Mesothelial cell of epicardium (in vitro differentiated cells): Measurements from ENCODE around the gene FAM107B. TPM values are rescaled to one million over a fixed set of nuclear protein-coding genes. Genes with fewer than 3 reads are reported as not detected.

ENCODE experiments used
- DNase-seq, 2 experiments: peaks; one replicate each; pipeline ENCODE4 v3.0.0; 2021; ENCODE audit warnings: low spot score in 2 of 2; ENCODE audit not compliant: unreplicated experiment in 2 of 2
- H3K27ac Mint-ChIP-seq: 2 replicates; pipeline ENCODE4 v1.8.0; 2021; ENCODE audit warnings: mixed read lengths
- H3K27me3 Mint-ChIP-seq: 2 replicates; pipeline ENCODE4 v1.8.0; 2021; ENCODE audit warnings: low read depth, mixed read lengths
- H3K36me3 Mint-ChIP-seq: 2 replicates; pipeline ENCODE4 v1.8.0; 2021; ENCODE audit warnings: mixed read lengths
- H3K4me1 Mint-ChIP-seq: 2 replicates; pipeline ENCODE4 v1.8.0; 2021; ENCODE audit warnings: mixed read lengths
- H3K4me3 Mint-ChIP-seq: 2 replicates; pipeline ENCODE4 v1.8.0; 2021; ENCODE audit warnings: mild to moderate bottlenecking, moderate library complexity, mixed read lengths
- H3K9me3 Mint-ChIP-seq: 2 replicates; pipeline ENCODE4 v1.8.0; 2021; ENCODE audit warnings: mixed read lengths
- total RNA-seq: library from RNA; stranded (reverse); gene quantifications from 3 replicates; pipeline ENCODE4 v1.2.1, GENCODE V29; 2021
- TF ChIP-seq, protein P1 (sequence below): fragments of 200-600 bp; sonication (generic); IDR thresholded peaks from one replicate; pipeline ENCODE4 v1.5.0; 2021; ENCODE audit warnings: antibody characterized with exemption; ENCODE audit not compliant: unreplicated experiment

FAM107B gene
- total RNA-seq, 1 donor from 2014 or later = 23.5 TPM

- H3K4me3 Mint-ChIP-seq = no peak overlapping the region
- DNase-seq = no peak
- H3K27ac Mint-ChIP-seq = peak overlapping the region; percentile 97
- H3K27me3 Mint-ChIP-seq = no peaks in the 10 kb centered on the region
- TF ChIP-seq, protein P1, sequence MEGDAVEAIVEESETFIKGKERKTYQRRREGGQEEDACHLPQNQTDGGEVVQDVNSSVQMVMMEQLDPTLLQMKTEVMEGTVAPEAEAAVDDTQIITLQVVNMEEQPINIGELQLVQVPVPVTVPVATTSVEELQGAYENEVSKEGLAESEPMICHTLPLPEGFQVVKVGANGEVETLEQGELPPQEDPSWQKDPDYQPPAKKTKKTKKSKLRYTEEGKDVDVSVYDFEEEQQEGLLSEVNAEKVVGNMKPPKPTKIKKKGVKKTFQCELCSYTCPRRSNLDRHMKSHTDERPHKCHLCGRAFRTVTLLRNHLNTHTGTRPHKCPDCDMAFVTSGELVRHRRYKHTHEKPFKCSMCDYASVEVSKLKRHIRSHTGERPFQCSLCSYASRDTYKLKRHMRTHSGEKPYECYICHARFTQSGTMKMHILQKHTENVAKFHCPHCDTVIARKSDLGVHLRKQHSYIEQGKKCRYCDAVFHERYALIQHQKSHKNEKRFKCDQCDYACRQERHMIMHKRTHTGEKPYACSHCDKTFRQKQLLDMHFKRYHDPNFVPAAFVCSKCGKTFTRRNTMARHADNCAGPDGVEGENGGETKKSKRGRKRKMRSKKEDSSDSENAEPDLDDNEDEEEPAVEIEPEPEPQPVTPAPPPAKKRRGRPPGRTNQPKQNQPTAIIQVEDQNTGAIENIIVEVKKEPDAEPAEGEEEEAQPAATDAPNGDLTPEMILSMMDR = no peak
- H3K9me3 Mint-ChIP-seq = peaks cover 7% of the 10 kb centered on the region
- H3K36me3 Mint-ChIP-seq = no peaks in the 10 kb centered on the region
- H3K4me1 Mint-ChIP-seq = peaks cover 44% of the 10 kb centered on the region
These were observed 119.8 kb downstream of the FAM107B start for GRCh38 chr10:14654821-14655382.

GRCh38 chr10:14653271-14654161 is 121.2 kb downstream of the FAM107B start:
- DNase-seq = no peak
- peak overlapping the region; percentile 22 for H3K4me3 Mint-ChIP-seq
- H3K36me3 Mint-ChIP-seq = no peaks in the 10 kb centered on the region
- peaks cover 4% of the 10 kb centered on the region for H3K9me3 Mint-ChIP-seq
- TF ChIP-seq, protein P1 = no peak
- H3K27ac Mint-ChIP-seq = peak overlapping the region; percentile 97
- no peaks in the 10 kb centered on the region for H3K27me3 Mint-ChIP-seq
- H3K4me1 Mint-ChIP-seq = peaks cover 50% of the 10 kb centered on the region

DNA sequence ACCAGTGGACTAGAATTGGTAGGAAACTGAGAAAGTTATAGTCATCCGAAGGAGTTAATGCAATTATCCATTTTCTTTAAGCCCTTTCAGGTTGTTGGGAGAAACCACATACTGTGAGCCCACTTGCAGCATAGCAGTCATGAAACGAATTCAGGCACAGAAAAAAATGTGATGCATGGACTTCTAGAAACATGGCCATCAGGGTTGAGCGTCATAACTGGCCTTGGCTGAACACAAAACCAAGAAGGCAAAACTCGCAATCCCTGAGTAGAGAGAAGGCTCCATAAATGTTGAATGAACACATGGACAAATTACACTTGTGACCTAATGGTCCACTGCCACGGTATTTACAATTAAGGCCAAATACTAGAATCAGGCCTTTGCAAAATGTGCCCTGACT is 121.9 kb downstream of the FAM107B start:
- DNase-seq = no peak
- H3K4me3 Mint-ChIP-seq = no peak overlapping the region
- no peaks in the 10 kb centered on the region for H3K36me3 Mint-ChIP-seq
- TF ChIP-seq, protein P1 = no peak
- peaks cover 57% of the 10 kb centered on the region for H3K4me1 Mint-ChIP-seq
- no peaks in the 10 kb centered on the region for H3K27me3 Mint-ChIP-seq
- no peaks in the 10 kb centered on the region for H3K9me3 Mint-ChIP-seq
- peak overlapping the region; percentile 97 for H3K27ac Mint-ChIP-seq

GRCh38 chr10:14652067-14652466 is 122.6 kb downstream of the FAM107B start:
- no peaks in the 10 kb centered on the region for H3K9me3 Mint-ChIP-seq
- no peaks in the 10 kb centered on the region for H3K36me3 Mint-ChIP-seq
- peaks cover 60% of the 10 kb centered on the region for H3K4me1 Mint-ChIP-seq
- peak overlapping the region; percentile 97 for H3K27ac Mint-ChIP-seq
- DNase-seq = no peak
- TF ChIP-seq, protein P1 = no peak
- H3K4me3 Mint-ChIP-seq = no peak overlapping the region
- no peaks in the 10 kb centered on the region for H3K27me3 Mint-ChIP-seq

- Mint-ChIP-seq H3K4me3 (no peak overlapping the region), H3K4me1 (peaks cover 49% of the 10 kb centered on the region), H3K36me3 (no peaks in the 10 kb centered on the region), H3K27me3 (no peaks in the 10 kb centered on the region), H3K27ac (peak overlapping the region; percentile 31), H3K9me3 (no peaks in the 10 kb centered on the region)
- no peak for DNase-seq
- TF ChIP-seq, protein P1 = no peak
These were observed 125.0 kb downstream of the FAM107B start for GRCh38 chr10:14649739-14650138.
